H1 (cell line): ENCODE results near the gene CXCL14. TPM values are rescaled to one million over a fixed set of nuclear protein-coding genes. Genes with fewer than 3 reads are reported as not detected.

Experiments
- ASH2L ChIP-seq: fragments of 200-600, 300-600 bp; sonication (generic); IDR thresholded peaks from one replicate; pipeline ENCODE4 v1.7.1; 2017; ENCODE audit warnings: low read length
- ATF2 ChIP-seq: IDR thresholded peaks from 2 replicates; pipeline ENCODE4 v1.6.1; 2012; ENCODE audit warnings: low read length, inconsistent platforms
- CEBPB ChIP-seq: IDR thresholded peaks from 2 replicates; pipeline ENCODE4 v1.6.1; 2012; ENCODE audit warnings: low read depth, low read length
- CHD2 ChIP-seq: IDR thresholded peaks from 2 replicates; pipeline ENCODE4 v1.6.1; 2012; ENCODE audit warnings: low read length, improper control_type of control experiment
- CHD7 ChIP-seq: fragments of 300-600 bp; sonication (generic); IDR thresholded peaks from 2 replicates; pipeline ENCODE4 v1.7.1; 2012; ENCODE audit warnings: low read length, moderate library complexity, mild to moderate bottlenecking, inconsistent platforms; ENCODE audit not compliant: insufficient replicate concordance
- NRF1 ChIP-seq: IDR thresholded peaks from 2 replicates; pipeline ENCODE4 v1.6.1; 2011; ENCODE audit warnings: mild to moderate bottlenecking, low read depth, low read length, improper control_type of control experiment
- RFX5 ChIP-seq: IDR thresholded peaks from 2 replicates; pipeline ENCODE4 v1.6.1; 2011; ENCODE audit warnings: low read depth, low read length, improper control_type of control experiment, borderline replicate concordance
- RXRA ChIP-seq: IDR thresholded peaks from 2 replicates; pipeline ENCODE4 v1.6.1; 2011; ENCODE audit warnings: low read depth, mild to moderate bottlenecking, low read length, moderate library complexity; ENCODE audit not compliant: insufficient read depth
- SIX5 ChIP-seq: IDR thresholded peaks from 2 replicates; pipeline ENCODE4 v1.6.1; 2011; ENCODE audit warnings: mild to moderate bottlenecking, low read depth, low read length
- TCF12 ChIP-seq: IDR thresholded peaks from 2 replicates; pipeline ENCODE4 v1.6.1; 2011; ENCODE audit warnings: low read depth, mild to moderate bottlenecking, low read length
- polyA plus RNA-seq, 7 experiments: library from polyadenylated mRNA; depleted of rRNA in 3 of 7; stranded (reverse) in 5 of 7; unstranded in 2 of 7; fragments of >200 nt in 5 of 7; fragments of 200-250 nt in 2 of 7; gene quantifications; 1 replicate in 5 of 7; 2 replicates in 1 of 7; 4 replicates in 1 of 7; pipeline versions ENCODE4 v1.2.1 to v1.2.3, GENCODE V29; 2011 to 2013; ENCODE audit warnings: missing spikeins in 2 of 7, mixed read lengths in 2 of 7
- total RNA-seq: library from RNA; stranded (reverse); fragmentation: NEBNext Ultra II Directional; extraction: Animal tissue kit (Norgen Biotek cat#: 25700); gene quantifications from 2 replicates; pipeline ENCODE4 v1.2.1, GENCODE V29; 2021

CXCL14 gene
- total and polyA plus RNA-seq, 2 of the 8 experiments (the other 6 are each of a cell fraction or from before 2014, with no cell fraction given): 1.5 to 1.8 TPM

- no peak for TF ChIP-seq ATF2
- no peak for TF ChIP-seq ASH2L
- TF ChIP-seq RXRA: no peak
- no peak for TF ChIP-seq RFX5
- no peak for TF ChIP-seq SIX5
- no peak for TF ChIP-seq NRF1
- TF ChIP-seq TCF12: no peak
- TF ChIP-seq CHD2: no peak
- no peak for TF ChIP-seq CHD7
- TF ChIP-seq CEBPB: no peak
These were observed 12.9 kb downstream of the CXCL14 start (continued) for GRCh38 chr5:135565725-135566421.
